Hepatocyte (in vitro differentiated cells): ENCODE measurements around the gene CYB561D1.

ENCODE experiments used
- CTCF ChIP-seq: fragments of 200-600 bp; sonication (generic); IDR thresholded peaks from 2 replicates; pipeline ENCODE4 v1.5.1; 2016; ENCODE audit warnings: antibody characterized with exemption, mild to moderate bottlenecking; ENCODE audit not compliant: poor library complexity
- EZH2 ChIP-seq: fragments of 200-600 bp; sonication (generic); IDR thresholded peaks from 2 replicates; pipeline ENCODE4 v1.6.1; 2016; ENCODE audit warnings: antibody characterized with exemption, mild to moderate bottlenecking, borderline replicate concordance
- EZH2phosphoT487 ChIP-seq: fragments of 200-600 bp; sonication (generic); IDR thresholded peaks from one replicate; pipeline ENCODE4 v1.6.1; 2018; ENCODE audit warnings: antibody characterized with exemption, mild to moderate bottlenecking, low read depth, moderate library complexity; ENCODE audit not compliant: unreplicated experiment, severe bottlenecking

- no peak for TF ChIP-seq CTCF
- no peak for TF ChIP-seq EZH2
- TF ChIP-seq EZH2phosphoT487, result no peak
Observed at GRCh38 chr1:109457819-109458218, 36.1 kb upstream of the CYB561D1 start.
